ENCODE results near the gene SIVA1.
A peak's percentile ranks its signal among the peaks of the same experiment; 100 is the strongest.
"Not testable (repeated sequence)": the region's sequence is repeated elsewhere in the genome, so short reads cannot be mapped to it uniquely, and the experiment has no call there.

The SIVA1 gene

GRCh38 chr14:104721505-104722431 is 31.2 kb upstream of the SIVA1 start:
- DNase-seq (ENCODE audit: low read depth): no peak

- DNase-seq (ENCODE audit: low read depth): no peak
Measured at GRCh38 chr14:104722938-104723650, 29.9 kb upstream of the SIVA1 start.

DNA sequence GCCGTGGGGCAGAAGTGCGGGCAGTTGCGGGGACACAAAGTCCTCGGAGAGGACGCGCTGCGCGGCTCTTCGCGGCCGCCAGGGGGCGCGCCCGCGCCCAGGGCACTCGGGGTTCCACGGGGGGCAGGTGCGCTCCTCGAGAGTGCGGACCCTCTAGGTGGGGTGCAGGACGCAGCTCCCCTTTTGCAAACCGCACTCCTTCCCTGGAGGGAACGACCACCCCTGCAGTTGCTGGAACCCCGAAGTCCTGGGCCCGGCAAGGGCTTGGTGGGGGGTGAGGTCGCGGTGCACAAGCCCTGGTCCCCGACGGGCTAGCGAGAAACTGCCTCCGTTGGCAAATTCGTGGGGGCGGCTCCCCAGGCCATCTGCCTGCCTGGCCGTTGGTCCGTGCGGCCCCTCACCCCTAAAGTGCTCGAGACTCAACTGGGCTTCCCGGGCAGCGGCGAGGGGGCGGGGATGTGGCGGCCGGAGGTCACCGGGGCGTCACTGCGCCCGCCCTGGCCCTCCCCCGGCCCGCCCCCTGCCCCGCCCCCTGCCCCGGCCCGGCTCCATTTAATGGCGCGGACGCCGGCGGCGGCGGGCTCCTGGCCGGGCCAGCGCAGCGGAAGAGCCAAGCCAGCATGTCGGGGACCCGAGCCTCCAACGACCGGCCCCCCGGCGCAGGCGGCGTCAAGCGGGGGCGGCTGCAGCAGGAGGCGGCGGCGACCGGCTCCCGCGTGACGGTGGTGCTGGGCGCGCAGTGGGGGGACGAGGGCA is 29.1 kb upstream of the SIVA1 start, which contains the start of gene ADSS1:
Gene ADSS1, plus strand, starts transcription at position 579 of the 756 bp plus-strand sequence. Its CDS starts 42 bp downstream, at position 621.
- peak; percentile 38 for DNase-seq (ENCODE audit: low read depth)

GRCh38 chr14:104724407-104724980 is 28.5 kb upstream of the SIVA1 start:
- no peak for DNase-seq (ENCODE audit: low read depth)

DNA sequence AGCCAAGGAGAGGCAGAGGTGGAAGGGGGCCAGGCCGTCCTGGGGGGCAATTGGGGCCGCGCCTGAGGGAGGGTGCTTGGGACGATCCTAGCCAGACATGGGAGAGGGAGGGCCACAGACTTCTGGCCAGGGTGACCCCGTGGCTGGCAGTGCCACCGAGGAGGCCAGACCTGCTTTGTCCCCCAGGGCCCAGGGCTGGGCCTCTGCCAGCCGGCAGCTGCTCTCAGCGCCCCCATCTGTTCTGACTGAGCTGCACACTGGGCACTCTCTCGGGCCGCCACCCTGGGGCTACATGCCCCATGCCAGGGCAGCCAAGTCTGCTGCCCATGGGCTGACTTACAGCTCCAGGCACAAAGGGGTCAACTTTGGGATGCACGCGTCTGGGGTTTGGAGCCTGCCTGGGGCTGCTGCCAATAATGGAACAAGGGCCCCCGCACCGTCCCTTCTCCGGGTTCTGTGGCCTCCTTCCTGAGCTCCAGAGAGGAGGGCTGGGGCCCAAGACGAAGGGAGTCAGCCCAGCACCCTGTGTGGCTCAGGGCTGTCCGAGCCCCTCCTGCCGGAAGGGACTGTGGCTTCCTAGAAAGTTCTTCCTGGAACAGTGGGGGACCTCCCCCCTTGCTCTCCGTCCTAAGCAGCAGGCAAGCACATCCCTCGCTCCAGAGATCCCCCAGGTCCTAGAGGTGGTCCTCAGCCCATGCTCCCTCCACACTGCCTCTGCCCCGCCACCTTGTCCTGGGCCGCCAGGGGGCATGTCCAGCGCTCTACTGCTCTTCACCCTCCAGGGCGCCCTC is 27.8 kb upstream of the SIVA1 start:
- no peak for DNase-seq (ENCODE audit: low read depth)

DNA sequence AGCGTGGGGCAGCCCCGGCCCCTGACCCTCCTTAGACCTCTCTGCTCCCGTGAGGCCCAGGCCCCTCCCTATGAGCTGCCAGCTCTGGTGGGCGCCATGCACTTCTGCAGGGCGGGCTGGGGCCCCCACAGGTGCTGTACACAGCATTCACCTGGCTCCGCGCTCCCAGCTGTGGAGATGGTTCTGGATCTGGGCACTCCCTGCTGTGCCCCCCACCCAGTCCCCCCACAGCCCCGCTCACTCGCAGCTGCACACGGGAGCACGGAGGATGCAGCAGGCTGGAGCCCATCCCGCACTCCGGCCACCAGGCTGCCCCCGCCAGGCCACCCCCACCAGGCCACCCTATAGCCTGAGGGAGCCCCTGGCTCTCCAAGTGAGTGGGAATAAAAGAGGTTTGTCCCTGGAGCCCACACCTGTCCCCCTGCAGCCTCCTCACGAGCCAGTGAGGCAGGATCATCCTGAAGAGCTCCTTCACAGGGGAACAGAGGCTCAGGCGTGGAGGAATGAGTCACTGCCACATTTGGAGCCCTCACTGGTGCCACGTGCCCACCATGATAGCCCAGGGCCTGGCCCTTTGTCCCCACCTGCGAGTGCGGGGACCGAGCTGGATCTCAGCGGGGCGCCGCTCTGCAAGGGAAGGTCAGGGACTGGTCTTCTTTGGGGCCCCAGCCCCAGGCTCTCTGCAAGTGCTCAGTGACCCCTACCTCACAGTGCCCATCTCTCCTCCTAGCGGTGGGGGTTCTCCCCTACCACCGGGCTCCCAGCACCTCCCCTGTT is 27.0 kb upstream of the SIVA1 start:
- no peak for DNase-seq (ENCODE audit: low read depth)

- DNase-seq (ENCODE audit: low read depth): no peak
Measured at GRCh38 chr14:104726600-104727451, 26.1 kb upstream of the SIVA1 start.

- DNase-seq (ENCODE audit: low read depth): no peak
Measured at GRCh38 chr14:104728631-104729030, 24.3 kb upstream of the SIVA1 start.

- not testable (repeated sequence) for DNase-seq (ENCODE audit: low read depth)
Measured at GRCh38 chr14:104729176-104729834, 23.6 kb upstream of the SIVA1 start.

DNA sequence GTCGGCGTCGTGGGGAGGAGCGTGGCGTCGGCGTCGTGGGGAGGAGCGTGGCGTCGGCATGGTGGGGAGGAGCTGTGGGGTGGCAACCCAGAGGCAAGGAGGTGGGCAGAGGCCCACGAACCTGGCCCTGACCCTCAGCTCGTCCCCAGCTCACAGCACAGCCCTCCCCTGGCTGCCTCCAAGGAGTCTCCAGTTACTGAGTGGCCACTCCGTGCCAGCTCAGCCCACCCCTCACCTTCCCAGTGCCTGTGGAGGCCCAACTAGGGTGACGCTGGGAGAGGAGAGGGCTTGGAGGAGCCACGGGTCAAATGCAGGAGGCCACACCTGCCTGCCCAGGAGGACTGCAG is 23.1 kb upstream of the SIVA1 start:
- no peak for DNase-seq (ENCODE audit: low read depth)

GRCh38 chr14:104730487-104730886 is 22.5 kb upstream of the SIVA1 start:
- no peak for DNase-seq (ENCODE audit: low read depth)

- no peak for DNase-seq (ENCODE audit: low read depth)
Measured at GRCh38 chr14:104731320-104732294, 21.3 kb upstream of the SIVA1 start.

GRCh38 chr14:104732355-104732804 is 20.6 kb upstream of the SIVA1 start:
- no peak for DNase-seq (ENCODE audit: low read depth)

GRCh38 chr14:104732931-104733681 is 19.8 kb upstream of the SIVA1 start:
- no peak for DNase-seq (ENCODE audit: low read depth)

DNA sequence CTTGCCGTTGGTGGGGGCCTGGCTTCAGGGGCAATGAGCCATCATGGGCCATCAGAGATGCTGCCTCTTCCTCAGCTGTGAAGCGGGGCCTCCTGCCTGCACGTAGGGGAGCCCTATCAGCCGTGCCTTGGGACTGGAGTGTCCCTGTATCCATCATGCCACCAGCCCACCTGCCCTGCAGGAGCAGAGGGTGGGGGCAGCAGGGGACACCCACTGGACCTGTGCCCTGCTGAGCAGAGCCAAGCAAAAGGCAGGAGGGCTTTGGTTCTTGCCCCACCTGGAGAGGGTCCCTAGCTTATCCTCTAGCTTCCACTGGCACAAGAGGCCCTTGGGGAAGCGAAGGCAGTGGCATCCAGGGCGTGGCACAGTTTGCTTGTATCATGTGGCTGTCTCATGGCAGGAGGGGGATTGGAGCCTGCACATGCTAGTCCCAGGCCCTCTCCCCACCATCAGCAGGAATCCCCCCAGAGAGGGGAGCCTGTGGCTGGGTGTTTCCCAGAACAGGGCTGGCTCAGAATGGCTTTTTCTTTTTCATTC is 18.8 kb upstream of the SIVA1 start:
- DNase-seq (ENCODE audit: low read depth): no peak

DNA sequence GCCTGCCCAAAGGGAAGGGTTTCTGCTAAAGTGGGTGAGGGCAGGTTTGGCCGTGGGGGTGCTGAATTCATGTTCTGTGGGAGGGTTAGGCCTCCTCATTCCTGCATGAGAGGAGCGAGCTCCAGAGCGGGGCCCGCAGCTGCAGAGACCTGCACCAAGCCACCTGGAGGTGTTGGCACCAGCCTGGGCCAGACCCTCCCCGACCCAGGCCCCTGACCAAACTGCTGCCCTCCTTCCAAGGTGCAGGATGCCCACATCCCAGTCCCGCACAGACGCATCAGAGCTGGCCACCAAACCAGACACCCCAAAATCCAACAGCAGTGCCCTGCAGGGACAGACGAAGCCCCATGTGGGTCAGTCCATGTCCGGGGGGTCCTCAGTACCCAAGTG is 18.4 kb upstream of the SIVA1 start:
- no peak for DNase-seq (ENCODE audit: low read depth)
